K562 (cell line): ENCODE data around the gene PRDX2. TPM values are rescaled to one million over a fixed set of nuclear protein-coding genes. Genes with fewer than 3 reads are reported as not detected.
A peak's percentile ranks its signal among the peaks of the same experiment; 100 is the strongest.

Source experiments
- CREM ChIP-seq: IDR thresholded peaks from 2 replicates; pipeline ENCODE4 v1.6.1; 2014; ENCODE audit warnings: antibody characterized with exemption, low read depth
- ETV6 ChIP-seq, 3 experiments: fragments of 150-350 bp in 1 of 3; sonication (generic) in 1 of 3; formaldehyde crosslinking in 1 of 3; IDR thresholded peaks; 2 replicates each; pipeline versions ENCODE4 v1.6.1 to v1.8.0; 2014 to 2022; ENCODE audit warnings: borderline replicate concordance in 2 of 3, low read depth in 2 of 3, antibody characterized with exemption in 1 of 3, low read length in 1 of 3, mild to moderate bottlenecking in 1 of 3, missing genetic modification reagents in 1 of 3
- FOXO4 ChIP-seq: fragments of 450-650 bp; formaldehyde crosslinking; IDR thresholded peaks from 2 replicates; pipeline ENCODE4 v1.4.0; 2020; ENCODE audit warnings: mild to moderate bottlenecking, moderate library complexity
- GMEB1 ChIP-seq: fragments of 250-450 bp; sonication (Bioruptor Pico); IDR thresholded peaks from 2 replicates; pipeline ENCODE4 v1.4.0; 2020; ENCODE audit warnings: mild to moderate bottlenecking
- GTF2F1 ChIP-seq: IDR thresholded peaks from 2 replicates; pipeline ENCODE4 v1.6.1; 2011; ENCODE audit warnings: low read depth, low read length, improper control_type of control experiment
- LARP7 ChIP-seq: fragments of 450-650 bp; IDR thresholded peaks from 2 replicates; pipeline ENCODE4 v1.6.1; 2016
- MAZ ChIP-seq, 2 experiments: fragments of 450-650 bp in 1 of 2; sonication (generic) in 1 of 2; formaldehyde crosslinking; IDR thresholded peaks in 1 of 2; conservative IDR thresholded peaks in 1 of 2; 2 replicates each; pipeline versions ENCODE4 v1.4.0 to v1.5.0; 2020; ENCODE audit warnings: mild to moderate bottlenecking in 1 of 2, missing genetic modification reagents in 1 of 2
- PHF8 ChIP-seq: fragments of 200-600 bp; sonication (generic); IDR thresholded peaks from 2 replicates; pipeline ENCODE4 v1.6.1; 2012; ENCODE audit warnings: mixed run types, mild to moderate bottlenecking, inconsistent platforms, low read length, moderate library complexity, borderline replicate concordance
- PYGO2 ChIP-seq: fragments of 450-650 bp; IDR thresholded peaks from 2 replicates; pipeline ENCODE4 v1.6.1; 2016; ENCODE audit warnings: mild to moderate bottlenecking, missing genetic modification characterization, moderate library complexity, missing compliant biosample characterization
- SAFB2 ChIP-seq: fragments of 200-400 bp; formaldehyde crosslinking; IDR thresholded peaks from 2 replicates; pipeline ENCODE4 v1.6.1; 2018; ENCODE audit warnings: borderline replicate concordance, low read length, low read depth, moderate library complexity; ENCODE audit not compliant: severe bottlenecking
- SIRT6 ChIP-seq: IDR thresholded peaks from one replicate; pipeline ENCODE4 v1.6.1; 2012; ENCODE audit warnings: low read depth, mild to moderate bottlenecking, control low read depth, inconsistent platforms, low read length, moderate library complexity
- SRF ChIP-seq, 2 experiments: fragments of 250-450, 450-650 bp in 1 of 2; sonication (Bioruptor Pico) in 1 of 2; sonication (generic) in 1 of 2; formaldehyde crosslinking; IDR thresholded peaks; 2 replicates each; pipeline versions ENCODE4 v1.5.0 to v1.5.1; 2020 to 2022; ENCODE audit warnings: mild to moderate bottlenecking in 1 of 2, missing genetic modification reagents in 1 of 2
- THAP12 ChIP-seq: fragments of 250-450 bp; sonication (Bioruptor Pico); IDR thresholded peaks from 2 replicates; pipeline ENCODE4 v1.9.0; 2021; ENCODE audit warnings: mild to moderate bottlenecking, inconsistent platforms
- TRIM25 ChIP-seq: fragments of 450-650 bp; IDR thresholded peaks from 2 replicates; pipeline ENCODE4 v1.7.0; 2016; ENCODE audit warnings: borderline replicate concordance
- XRCC3 ChIP-seq: fragments of 450-650 bp; IDR thresholded peaks from 2 replicates; pipeline ENCODE4 v1.6.1; 2017; ENCODE audit warnings: mild to moderate bottlenecking, moderate library complexity
- ZNF277 ChIP-seq: fragments of 250-450 bp; sonication (Bioruptor Pico); IDR thresholded peaks from 2 replicates; pipeline ENCODE4 v1.8.0; 2022; ENCODE audit warnings: inconsistent platforms, mild to moderate bottlenecking, moderate library complexity, borderline replicate concordance
- polyA plus RNA-seq, 8 experiments: library from polyadenylated mRNA; depleted of rRNA in 4 of 8; stranded (reverse) in 5 of 8; unstranded in 3 of 8; fragments of >200 nt; fragmentation: Nextera tagmentation in 2 of 8; fragmentation: Illumina TruSeq in 1 of 8; extraction: Ambion mirVana in 2 of 8; extraction: Trizol in 1 of 8; gene quantifications; 2 replicates each; pipeline versions ENCODE4 v1.2.1 to v1.2.3, GENCODE V29; 2011 to 2014; ENCODE audit warnings: inconsistent platforms in 1 of 8, missing spikeins in 1 of 8
- total RNA-seq, 7 experiments: library from RNA; depleted of rRNA in 6 of 7; stranded (reverse); fragments of >200 nt in 6 of 7; fragmentation: Illumina TruSeq in 2 of 7; extraction: Trizol in 2 of 7; gene quantifications; 2 replicates each; pipeline versions ENCODE4 v1.2.1 to v1.2.3, GENCODE V29; 2011 to 2021; ENCODE audit warnings: low replicate concordance in 1 of 7

The PRDX2 gene
- total and polyA plus RNA-seq, 9 of the 15 experiments (the other 6 are each of a cell fraction or from before 2014, with no cell fraction given), result 206 to 1,183 (median 415) TPM

- TF ChIP-seq MAZ (CRISPR knock-in tag; conservative IDR thresholded peaks at IDR 0.05 in 1 of 2, IDR thresholded peaks at IDR 0.05 in 1 of 2) (peak; percentile 43 to 80; a peak in 3 of 4 replicates), SAFB2 (no peak), ETV6 (IDR thresholded peaks at IDR 0.05; ENCODE audit: borderline replicate concordance in 1 of 2, low read depth in 2 of 2, low read length in 1 of 2) (no peak), ETV6 (CRISPR knock-in tag; IDR thresholded peaks at IDR 0.05; ENCODE audit: borderline replicate concordance) (no peak), GTF2F1 (no peak), XRCC3 (no peak), PYGO2 (tag) (no peak), FOXO4 (0 out of 2 replicates have a peak, but pooled peaks have one; percentile 9), THAP12 (CRISPR knock-in tag) (0 out of 2 replicates have a peak, but pooled peaks have one; percentile 25), SIRT6 (no peak), CREM (peak; percentile 93), TRIM25 (no peak), LARP7 (no peak), ZNF277 (no peak), PHF8 (peak; percentile 24; the same call in 1 of the 2 replicates), SRF (CRISPR knock-in tag; IDR thresholded peaks at IDR 0.05) (peak; percentile 100), GMEB1 (CRISPR knock-in tag) (no peak)
These were observed 8.1 kb downstream of the PRDX2 start (continued) for GRCh38 chr19:12793290-12794195.
